BE2C (cell line): ENCODE measurements around the gene CREB5.

Source experiments
- DNase-seq: peaks from one replicate; pipeline ENCODE4 v3.0.0-alpha.2; 2020
- H3K27me3 ChIP-seq: fragments of 250-450 bp; sonication (Bioruptor Pico); 2 replicates; pipeline ENCODE4 v1.5.1; 2020; ENCODE audit warnings: mild to moderate bottlenecking
- H3K36me3 ChIP-seq: fragments of 250-450 bp; sonication (Bioruptor Pico); 2 replicates; pipeline ENCODE4 v1.5.1; 2020; ENCODE audit warnings: mild to moderate bottlenecking
- H3K4me1 ChIP-seq: fragments of 250-450 bp; sonication (Bioruptor Pico); 2 replicates; pipeline ENCODE4 v1.5.1; 2020
- H3K4me3 ChIP-seq: 2 replicates; pipeline ENCODE4 v1.5.1; 2011; ENCODE audit warnings: low read depth, low read length
- H3K9me3 ChIP-seq: fragments of 250-450 bp; sonication (Bioruptor Pico); 2 replicates; pipeline ENCODE4 v1.5.1; 2020
- CTCF ChIP-seq: IDR thresholded peaks from 2 replicates; pipeline ENCODE4 v1.5.1; 2012; ENCODE audit warnings: mild to moderate bottlenecking, low read depth, low read length

The CREB5 gene

GRCh38 chr7:28841766-28842165, 429.4 kb downstream of the CREB5 start:
- TF ChIP-seq CTCF = no peak
- H3K27me3 ChIP-seq = no peaks in the 10 kb centered on the region
- DNase-seq = no peak
- no peaks in the 10 kb centered on the region for H3K36me3 ChIP-seq
- H3K4me3 ChIP-seq = no peak overlapping the region
- peaks cover 7% of the 10 kb centered on the region for H3K4me1 ChIP-seq
- no peaks in the 10 kb centered on the region; the same call in 1 of the 2 replicates for H3K9me3 ChIP-seq

GRCh38 chr7:28842769-28843295, 430.5 kb downstream of the CREB5 start:
- H3K9me3 ChIP-seq = no peaks in the 10 kb centered on the region
- no peak for DNase-seq
- peaks cover 7% of the 10 kb centered on the region for H3K4me1 ChIP-seq
- no peaks in the 10 kb centered on the region for H3K27me3 ChIP-seq
- no peak for TF ChIP-seq CTCF
- no peak overlapping the region for H3K4me3 ChIP-seq
- no peaks in the 10 kb centered on the region for H3K36me3 ChIP-seq

- no peak overlapping the region for H3K4me3 ChIP-seq
- DNase-seq = no peak
- H3K9me3 ChIP-seq = no peaks in the 10 kb centered on the region
- H3K27me3 ChIP-seq = no peaks in the 10 kb centered on the region
- no peak for TF ChIP-seq CTCF
- no peaks in the 10 kb centered on the region for H3K36me3 ChIP-seq
- peaks cover 7% of the 10 kb centered on the region for H3K4me1 ChIP-seq
Observed at GRCh38 chr7:28845106-28845505, 432.8 kb downstream of the CREB5 start.

- Histone ChIP-seq H3K4me3 (no peak overlapping the region), H3K27me3 (no peaks in the 10 kb centered on the region; the same call in none of the 2 replicates), H3K9me3 (no peaks in the 10 kb centered on the region), H3K36me3 (no peaks in the 10 kb centered on the region), H3K4me1 (peaks cover 7% of the 10 kb centered on the region)
- TF ChIP-seq CTCF = no peak
- DNase-seq = no peak
Observed at GRCh38 chr7:28847176-28847575, 434.9 kb downstream of the CREB5 start.

GRCh38 chr7:28847681-28848080, 435.4 kb downstream of the CREB5 start:
- Histone ChIP-seq H3K36me3 (no peaks in the 10 kb centered on the region), H3K4me3 (no peak overlapping the region), H3K27me3 (peaks cover 3% of the 10 kb centered on the region), H3K9me3 (no peaks in the 10 kb centered on the region), H3K4me1 (peaks cover 7% of the 10 kb centered on the region)
- no peak for DNase-seq
- no peak for TF ChIP-seq CTCF

- TF ChIP-seq CTCF = no peak
- H3K4me3 ChIP-seq = no peak overlapping the region
- H3K36me3 ChIP-seq = no peaks in the 10 kb centered on the region
- H3K9me3 ChIP-seq = no peaks in the 10 kb centered on the region
- peaks cover 3% of the 10 kb centered on the region for H3K4me1 ChIP-seq
- no peak for DNase-seq
- peaks cover 15% of the 10 kb centered on the region for H3K27me3 ChIP-seq
Observed at GRCh38 chr7:28848906-28849305, 436.6 kb downstream of the CREB5 start.
